HG03460 (cell line): Measurements from ENCODE around the gene ZNF516.

Experiments
- ATAC-seq: cut with Tn5 transposase; IDR thresholded peaks from one replicate; pipeline ENCODE4 v1.9.1; 2021; ENCODE audit not compliant: unreplicated experiment

ZNF516 gene

GRCh38 chr18:76442413-76443171 lies 52.5 kb downstream of the ZNF516 start:
- ATAC-seq = no peak

GRCh38 chr18:76441668-76442412 lies 53.2 kb downstream of the ZNF516 start:
- ATAC-seq = no peak

- ATAC-seq = no peak
Measured at GRCh38 chr18:76441002-76441667, 53.9 kb downstream of the ZNF516 start.

- no peak for ATAC-seq
Measured at GRCh38 chr18:76437910-76438309, 57.1 kb downstream of the ZNF516 start.

- ATAC-seq = no peak
Measured at GRCh38 chr18:76437011-76437410, 58.0 kb downstream of the ZNF516 start.

DNA sequence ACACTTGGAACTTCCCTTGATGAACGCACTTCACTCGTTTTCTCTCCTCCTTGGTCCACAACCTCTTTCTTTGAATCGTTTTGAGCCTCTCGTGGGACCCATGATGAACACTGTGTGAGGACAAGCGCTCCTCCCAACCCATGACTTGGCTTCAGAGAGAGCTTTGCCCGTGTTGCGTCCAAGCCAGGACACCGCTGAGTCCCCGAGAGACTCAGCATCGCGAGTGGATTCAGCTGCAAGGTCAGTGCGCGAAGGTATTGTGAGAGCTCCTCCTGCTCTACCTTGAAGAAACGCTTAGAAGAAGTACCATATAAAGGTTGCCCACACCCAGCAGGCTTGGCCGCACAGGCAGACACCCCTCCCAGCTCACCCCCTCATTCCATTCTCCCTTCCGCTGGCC lies 58.7 kb downstream of the ZNF516 start:
- no peak for ATAC-seq

GRCh38 chr18:76435316-76435989 lies 59.6 kb downstream of the ZNF516 start:
- ATAC-seq = no peak

DNA sequence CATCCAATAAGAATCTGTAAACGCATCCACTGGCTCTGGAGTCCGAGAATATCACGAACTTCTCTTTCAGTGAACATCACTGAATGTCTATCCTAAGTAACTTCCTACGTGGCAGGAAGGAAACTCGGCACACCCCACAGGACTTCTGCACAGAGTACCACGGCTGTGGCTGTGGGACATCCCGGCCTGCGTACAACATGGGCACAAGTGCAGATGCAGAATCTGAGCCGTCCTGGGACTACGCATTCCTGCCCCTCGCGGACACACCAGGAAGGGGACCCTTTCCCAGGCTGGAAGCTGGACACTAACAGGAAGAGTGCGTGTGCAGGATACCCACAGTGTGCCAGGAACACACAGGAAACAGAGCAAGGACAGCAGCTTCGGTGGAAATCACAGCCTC lies 60.6 kb downstream of the ZNF516 start:
- no peak for ATAC-seq

GRCh38 chr18:76433788-76434187 lies 61.3 kb downstream of the ZNF516 start:
- no peak for ATAC-seq

- ATAC-seq = no peak
Measured at GRCh38 chr18:76432970-76433767, 61.9 kb downstream of the ZNF516 start.

GRCh38 chr18:76432274-76432755 lies 62.7 kb downstream of the ZNF516 start:
- ATAC-seq = no peak

GRCh38 chr18:76431437-76432273 lies 63.4 kb downstream of the ZNF516 start:
- ATAC-seq = no peak

DNA sequence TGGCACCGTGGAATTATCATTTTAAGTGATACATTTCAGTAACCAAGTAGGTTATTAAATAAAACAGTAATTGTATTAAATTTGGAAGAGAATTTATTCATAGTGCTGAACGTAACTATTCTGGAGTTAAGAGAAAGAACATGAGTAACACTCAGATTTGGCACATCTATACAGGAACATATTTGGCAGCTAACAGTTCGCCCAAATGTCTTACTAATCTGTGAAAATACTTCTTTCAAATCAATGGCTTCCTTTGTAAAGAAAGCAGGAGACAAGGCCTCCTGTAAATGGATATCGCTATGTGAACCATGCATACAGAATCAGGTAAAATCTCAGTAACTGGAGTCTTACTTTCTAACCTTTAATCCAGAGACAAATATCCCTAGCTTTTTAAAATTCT lies 64.4 kb downstream of the ZNF516 start:
- ATAC-seq = no peak

- no peak for ATAC-seq
Measured at GRCh38 chr18:76429262-76430126, 65.5 kb downstream of the ZNF516 start.

DNA sequence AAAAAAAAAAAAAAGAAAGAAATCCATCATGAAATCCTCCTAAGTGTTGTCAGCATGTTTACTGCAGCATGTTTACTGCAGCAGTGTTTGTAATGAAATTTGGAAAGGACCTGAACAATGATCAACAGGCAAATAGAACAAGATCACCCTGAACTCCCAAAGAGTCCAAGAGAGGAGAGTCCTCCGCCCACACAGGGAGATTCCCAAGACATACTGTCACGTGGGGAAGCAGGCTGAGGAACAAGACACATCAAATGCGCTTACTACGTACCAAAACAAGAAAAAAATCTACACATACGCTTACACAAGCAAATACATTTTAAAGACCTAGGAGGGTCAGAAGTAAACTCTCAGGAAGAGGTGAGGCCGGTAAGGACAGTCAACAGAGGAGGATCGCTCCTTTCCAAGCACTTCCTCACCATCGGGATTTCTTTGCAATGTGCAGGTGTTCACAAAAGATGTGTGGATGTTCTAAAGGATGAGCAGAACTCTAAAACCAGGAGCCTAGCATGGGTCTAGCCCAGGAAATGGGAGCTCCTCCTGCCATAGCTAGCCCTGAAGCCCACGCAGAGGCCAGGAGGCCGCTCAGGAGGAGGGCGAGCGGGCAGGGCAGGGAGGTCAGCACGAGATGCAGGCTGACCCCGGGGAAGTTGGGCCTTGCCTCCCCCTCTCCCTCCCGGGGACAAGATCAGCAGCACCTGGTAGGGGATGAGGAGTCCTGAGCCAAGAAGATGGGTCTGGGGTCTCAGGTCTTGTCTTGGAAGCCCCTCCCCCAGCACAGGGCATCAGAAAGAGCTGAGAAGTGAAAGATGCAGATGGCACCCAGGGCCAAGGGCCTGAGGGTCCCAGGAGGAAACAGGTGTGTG lies 66.4 kb downstream of the ZNF516 start:
- ATAC-seq = no peak

- no peak for ATAC-seq
Measured at GRCh38 chr18:76426737-76427305, 68.2 kb downstream of the ZNF516 start.
